Lower lobe of right lung (tissue), 2 donors: ENCODE results near the gene SLC1A7. TPM values are rescaled to one million over a fixed set of nuclear protein-coding genes. Genes with fewer than 3 reads are reported as not detected.

ENCODE experiments used
- ATAC-seq, 2 donors: fragments of 200-7000 bp; cut with Tn5 transposase; one replicate each; pipeline ENCODE4 v1.9.1; 2020 to 2022; ENCODE audit warnings: mild to moderate bottlenecking in 2 of 2, moderate library complexity in 2 of 2
- DNase-seq: peaks from one replicate; pipeline ENCODE4 v3.0.0-alpha.2; 2020
- H3K27ac ChIP-seq: fragments of 200-600 bp; one replicate; pipeline ENCODE4 v1.8.0; 2022
- H3K27me3 ChIP-seq: fragments of 200-600 bp; one replicate; pipeline ENCODE4 v1.8.0; 2022; ENCODE audit warnings: low read depth
- H3K36me3 ChIP-seq: fragments of 200-600 bp; one replicate; pipeline ENCODE4 v1.8.0; 2022; ENCODE audit warnings: mild to moderate bottlenecking
- H3K4me1 ChIP-seq: fragments of 200-600 bp; one replicate; pipeline ENCODE4 v1.8.0; 2022
- H3K4me3 ChIP-seq: fragments of 200-600 bp; one replicate; pipeline ENCODE4 v1.8.0; 2022; ENCODE audit warnings: mild to moderate bottlenecking
- H3K9me3 ChIP-seq: fragments of 200-600 bp; one replicate; pipeline ENCODE4 v1.8.0; 2022
- intact Hi-C: fragments of 100-400 bp; cut with DNase I; formaldehyde crosslinking; loops from one replicate; pipeline ENCODE4 v1.11.0; 2022
- total RNA-seq: library from RNA; stranded (reverse); fragmentation: NEBNext Ultra II Directional; extraction: Animal tissue kit (Norgen Biotek cat#: 25700); gene quantifications from one replicate; pipeline ENCODE4 v1.2.1, GENCODE V29; 2021
- TF ChIP-seq, protein P1 (sequence below): fragments of 200-600 bp; IDR thresholded peaks from one replicate; pipeline ENCODE4 v1.8.0; 2022; ENCODE audit warnings: antibody characterized with exemption, mild to moderate bottlenecking
- donor health status: DM: no; HTN: yes; CAD: no; lungs with severe emphysema.

SLC1A7 gene
- total RNA-seq, 1 donor from 2014 or later: 0.68 TPM

DNA sequence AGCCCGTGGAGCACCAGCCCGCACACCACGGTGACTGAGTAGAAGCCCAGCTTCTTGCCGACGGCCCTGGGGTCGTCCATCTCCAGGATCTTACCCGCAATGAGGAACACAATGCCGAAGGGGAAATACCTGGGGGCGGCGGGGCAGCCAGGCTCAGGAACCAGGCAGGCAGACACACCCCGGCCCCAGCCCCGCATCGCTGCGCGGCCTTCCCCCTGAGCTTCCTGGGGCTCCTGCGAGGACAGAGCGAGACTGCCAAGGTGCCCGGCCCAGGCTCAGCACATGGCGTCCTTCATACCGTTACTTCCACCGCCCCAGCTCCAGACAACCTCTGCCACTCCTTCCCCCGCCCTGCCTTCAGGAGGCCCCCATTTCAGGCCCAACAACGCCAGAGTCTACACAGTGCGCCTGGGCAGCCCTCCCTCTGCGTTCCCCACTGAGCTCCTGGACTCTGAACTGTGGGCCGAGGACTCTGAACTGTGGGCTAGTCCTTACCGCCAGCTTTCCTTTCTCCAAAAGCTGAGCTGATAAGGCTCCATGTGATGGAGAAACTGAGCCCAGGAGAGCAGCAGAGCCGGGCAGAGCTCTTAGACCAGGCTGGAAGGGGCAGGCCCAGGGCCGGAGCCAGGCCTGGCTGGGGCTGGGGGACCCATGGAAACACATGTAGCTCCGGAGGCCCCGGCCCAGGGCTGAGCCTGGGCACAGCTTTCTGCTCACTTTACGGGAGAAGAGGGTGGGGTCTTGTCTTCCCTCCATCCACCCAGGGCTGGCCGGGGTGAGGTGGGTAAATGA lies 49.6 kb downstream of the SLC1A7 start:
- ATAC-seq: no peak
- Histone ChIP-seq H3K36me3 (no peaks in the 10 kb centered on the region), H3K27ac (no peak overlapping the region), H3K4me3 (no peak overlapping the region), H3K27me3 (no peaks in the 10 kb centered on the region), H3K9me3 (no peaks in the 10 kb centered on the region), H3K4me1 (peaks cover 7% of the 10 kb centered on the region)
- DNase-seq: no peak
- intact Hi-C loops: no loop called here
- TF ChIP-seq, protein P1, sequence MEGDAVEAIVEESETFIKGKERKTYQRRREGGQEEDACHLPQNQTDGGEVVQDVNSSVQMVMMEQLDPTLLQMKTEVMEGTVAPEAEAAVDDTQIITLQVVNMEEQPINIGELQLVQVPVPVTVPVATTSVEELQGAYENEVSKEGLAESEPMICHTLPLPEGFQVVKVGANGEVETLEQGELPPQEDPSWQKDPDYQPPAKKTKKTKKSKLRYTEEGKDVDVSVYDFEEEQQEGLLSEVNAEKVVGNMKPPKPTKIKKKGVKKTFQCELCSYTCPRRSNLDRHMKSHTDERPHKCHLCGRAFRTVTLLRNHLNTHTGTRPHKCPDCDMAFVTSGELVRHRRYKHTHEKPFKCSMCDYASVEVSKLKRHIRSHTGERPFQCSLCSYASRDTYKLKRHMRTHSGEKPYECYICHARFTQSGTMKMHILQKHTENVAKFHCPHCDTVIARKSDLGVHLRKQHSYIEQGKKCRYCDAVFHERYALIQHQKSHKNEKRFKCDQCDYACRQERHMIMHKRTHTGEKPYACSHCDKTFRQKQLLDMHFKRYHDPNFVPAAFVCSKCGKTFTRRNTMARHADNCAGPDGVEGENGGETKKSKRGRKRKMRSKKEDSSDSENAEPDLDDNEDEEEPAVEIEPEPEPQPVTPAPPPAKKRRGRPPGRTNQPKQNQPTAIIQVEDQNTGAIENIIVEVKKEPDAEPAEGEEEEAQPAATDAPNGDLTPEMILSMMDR: no peak

DNA sequence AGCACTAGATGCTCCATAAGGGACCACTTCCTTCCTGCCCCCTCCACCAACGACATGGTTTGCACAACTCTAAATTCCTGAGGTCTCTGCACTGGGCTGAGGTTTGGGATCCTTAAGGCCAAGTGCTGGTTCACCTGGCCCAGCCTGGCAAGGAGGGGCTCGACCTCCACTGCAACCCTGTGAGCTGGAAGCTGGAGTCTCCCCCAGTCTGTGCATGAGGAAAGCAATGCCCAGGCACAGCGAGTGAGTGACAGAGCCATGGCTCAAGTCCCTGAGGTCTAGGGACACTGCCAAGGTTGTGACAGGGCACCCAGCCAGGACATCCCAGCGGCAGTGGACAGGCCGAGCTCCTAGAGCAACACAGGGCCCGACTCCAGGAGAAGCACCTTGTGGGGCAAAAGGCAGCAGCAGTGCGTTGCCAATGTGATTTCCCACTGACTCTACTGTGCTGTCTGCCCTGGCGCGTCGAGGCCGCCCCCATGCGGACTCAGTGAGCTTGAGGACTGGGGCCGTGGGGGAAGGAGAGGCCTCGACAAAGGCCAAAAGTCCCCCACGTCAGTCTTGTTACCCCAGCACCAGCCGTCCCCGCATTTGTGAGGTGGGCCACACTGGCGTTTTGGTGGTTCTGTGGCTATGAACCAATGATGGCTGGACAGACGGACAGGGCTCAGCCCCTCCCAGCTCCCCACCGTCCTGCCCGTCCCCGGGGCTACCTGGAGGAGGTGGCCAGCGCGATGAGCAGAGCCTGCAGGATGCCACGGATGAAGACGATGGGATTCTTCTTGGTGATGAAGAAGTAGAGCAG lies 50.4 kb downstream of the SLC1A7 start:
- DNase-seq (no peak), ATAC-seq (peak; percentile 9 to 65)
- intact Hi-C loops: no loop called here
- Histone ChIP-seq H3K4me3 (no peak overlapping the region), H3K4me1 (peaks cover 7% of the 10 kb centered on the region), H3K9me3 (no peaks in the 10 kb centered on the region), H3K27me3 (no peaks in the 10 kb centered on the region), H3K36me3 (no peaks in the 10 kb centered on the region), H3K27ac (no peak overlapping the region)
- TF ChIP-seq, protein P1: no peak

DNA sequence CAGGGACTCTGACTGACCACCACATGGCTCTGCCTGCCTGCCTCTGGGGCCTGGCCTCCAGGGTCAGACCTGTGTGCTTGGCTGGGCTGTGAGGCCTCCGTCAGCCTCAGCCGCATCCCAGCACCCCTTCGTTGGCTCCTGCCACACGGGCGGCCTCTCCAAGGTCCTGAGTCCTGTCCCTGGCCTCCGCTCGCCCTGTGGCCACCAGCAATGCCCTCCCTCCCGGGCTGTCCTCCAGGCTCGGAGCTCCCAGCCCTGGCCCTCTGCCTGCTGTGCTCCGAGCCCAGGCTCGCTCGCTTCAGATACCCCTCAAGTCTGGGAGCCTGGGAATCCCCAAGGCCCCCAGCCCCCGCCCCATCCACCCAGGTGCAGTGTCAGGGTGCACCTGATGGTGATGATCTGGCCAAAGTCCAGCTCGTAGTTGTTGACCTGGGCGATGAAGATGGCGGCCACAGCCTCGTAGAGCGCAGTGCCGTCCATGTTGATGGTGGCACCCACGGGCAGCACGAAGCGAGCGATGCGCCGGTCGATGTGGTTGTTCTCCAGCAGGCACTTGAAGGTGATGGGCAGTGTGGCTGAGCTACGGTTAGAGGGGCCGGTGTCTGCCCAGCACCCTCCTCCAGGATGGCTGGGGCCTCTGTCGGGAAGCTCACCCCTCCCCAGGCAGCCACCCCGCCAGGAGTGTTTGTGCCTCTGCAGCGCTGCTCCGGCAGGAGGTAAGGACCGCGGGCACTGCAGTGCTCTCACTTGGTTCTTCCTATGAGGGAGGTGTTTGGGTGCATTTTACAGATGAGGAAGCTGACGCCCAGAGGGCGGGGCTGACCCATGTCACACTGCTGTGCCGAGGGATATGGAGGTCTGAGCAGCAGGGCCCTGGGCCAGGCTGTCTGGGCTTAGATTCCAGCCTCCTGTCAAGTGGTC lies 52.0 kb downstream of the SLC1A7 start:
- DNase-seq: peak; percentile 77
- intact Hi-C loops: no loop called here
- Histone ChIP-seq H3K36me3 (no peaks in the 10 kb centered on the region), H3K4me3 (no peak overlapping the region), H3K27me3 (no peaks in the 10 kb centered on the region), H3K4me1 (peaks cover 7% of the 10 kb centered on the region), H3K9me3 (no peaks in the 10 kb centered on the region), H3K27ac (no peak overlapping the region)
- ATAC-seq: peak; percentile 42 to 50
- TF ChIP-seq, protein P1: no peak

DNA sequence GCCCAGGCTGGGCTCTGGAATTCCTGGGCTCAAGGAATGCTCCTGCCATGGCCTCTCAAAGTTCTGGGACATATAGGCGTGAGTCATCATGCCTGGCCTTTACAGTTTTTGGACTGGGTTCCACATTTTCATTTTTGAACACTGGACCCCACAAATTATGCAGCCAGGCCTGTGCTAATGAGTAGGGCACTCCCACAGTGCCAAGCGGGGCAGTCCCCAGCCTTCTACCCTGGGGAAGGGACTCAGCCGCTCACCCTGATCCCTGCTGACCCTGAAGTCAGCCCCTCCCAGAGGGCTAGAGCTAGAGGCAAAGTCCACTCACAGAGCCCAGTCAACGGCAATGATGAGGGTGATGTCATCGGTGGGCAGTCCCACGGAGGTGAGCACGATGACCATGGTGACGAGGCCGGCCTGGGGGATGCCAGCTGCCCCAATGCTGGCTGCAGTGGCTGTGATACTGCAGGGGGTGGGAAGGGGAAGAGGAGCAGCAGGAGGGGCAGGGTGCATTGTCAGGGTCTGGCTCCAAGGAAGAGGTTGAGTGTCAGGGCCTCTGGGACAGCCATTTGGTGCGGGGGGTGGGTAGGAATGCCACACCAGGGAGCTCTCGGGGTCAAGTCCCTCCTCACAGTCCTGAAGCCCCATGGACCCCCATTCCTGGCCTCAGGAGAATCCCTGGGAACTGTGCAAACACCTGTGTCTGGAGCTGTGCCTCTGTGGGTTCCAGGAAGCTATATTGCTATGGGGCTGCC lies 52.8 kb downstream of the SLC1A7 start:
- no peak overlapping the region for H3K27ac ChIP-seq
- TF ChIP-seq, protein P1: no peak
- H3K9me3 ChIP-seq: no peaks in the 10 kb centered on the region
- ATAC-seq (no peak), DNase-seq (no peak)
- no peaks in the 10 kb centered on the region for H3K36me3 ChIP-seq
- no peaks in the 10 kb centered on the region for H3K27me3 ChIP-seq
- H3K4me3 ChIP-seq: no peak overlapping the region
- peaks cover 7% of the 10 kb centered on the region for H3K4me1 ChIP-seq
- intact Hi-C loops: no loop called here
